GM12878 (cell line): ENCODE data around the gene GALNT3. TPM values are rescaled to one million over a fixed set of nuclear protein-coding genes. Genes with fewer than 3 reads are reported as not detected.

ENCODE experiments used
- ATAC-seq: fragments of 200-7000 bp; cut with Tn5 transposase; 3 replicates; pipeline ENCODE4 v1.9.1; 2020; ENCODE audit warnings: mild to moderate bottlenecking, moderate library complexity
- BruUV-seq: library from RNA; stranded (reverse); fragments of 400-500 nt; replicated peaks from 2 replicates; lab custom pipeline; 2021; lab: Mats Ljungman, UMichigan
- CTCF ChIA-PET: fragments of 300-600 bp; sonication (Branson Sonifier 250); formaldehyde crosslinking; extraction: SDS; loops from one replicate; lab custom pipeline; 2021; ENCODE audit warnings: inconsistent platforms; lab: Yijun Ruan, JAX
- POLR2A ChIA-PET: fragments of 350-600 bp; formaldehyde crosslinking; extraction: SDS; loops from one replicate; lab custom pipeline; 2021; ENCODE audit warnings: inconsistent platforms; lab: Charles Lee
- RAD21 ChIA-PET: fragments of 300-600 bp; sonication (Branson Sonifier 250); formaldehyde crosslinking; loops from one replicate; lab custom pipeline; 2023; ENCODE audit warnings: antibody characterized with exemption; ENCODE audit not compliant: unreplicated experiment; lab: Charles Lee
- SMC1A ChIA-PET: fragments of 300-600 bp; sonication (Branson Sonifier 250); formaldehyde crosslinking; loops from one replicate; lab custom pipeline; 2023; ENCODE audit not compliant: unreplicated experiment, uncharacterized antibody; lab: Charles Lee
- DNase-seq: peaks from one replicate; pipeline ENCODE4 v3.0.0-alpha.2; 2011; ENCODE audit warnings: low read depth, low spot score
- FAIRE-seq: peaks from 3 replicates; lab custom pipeline; 2011; peaks lifted over from hg19 to GRCh38; lab: Jason Lieb, UNC
- H2AFZ ChIP-seq: 2 replicates; pipeline ENCODE4 v1.6.0; 2011; ENCODE audit warnings: low read depth, low read length, control low read depth; ENCODE audit not compliant: control insufficient read depth
- H3K27ac ChIP-seq: 2 replicates; pipeline ENCODE4 v1.5.1; 2011; ENCODE audit warnings: control low read depth; ENCODE audit not compliant: control insufficient read depth, insufficient read depth
- H3K27me3 ChIP-seq, 2 experiments: replicated peaks in 1 of 2; 2 replicates each; pipeline versions ENCODE4 v1.6.0 to v1.6.1; 2011; ENCODE audit warnings: low read length in 1 of 2; ENCODE audit not compliant: control insufficient read depth in 2 of 2, insufficient read depth in 2 of 2
- H3K36me3 ChIP-seq, 2 experiments: 2 replicates each; pipeline ENCODE4 v1.5.1; 2011; ENCODE audit warnings: low read length in 1 of 2; ENCODE audit not compliant: control insufficient read depth in 2 of 2, insufficient read depth in 2 of 2
- H3K4me1 ChIP-seq: 2 replicates; pipeline ENCODE4 v1.6.1; 2011; ENCODE audit warnings: mild to moderate bottlenecking, low read length, moderate library complexity, mixed read lengths; ENCODE audit not compliant: control insufficient read depth, insufficient read depth
- H3K4me2 ChIP-seq: 2 replicates; pipeline ENCODE4 v1.6.0; 2011; ENCODE audit warnings: control low read depth; ENCODE audit not compliant: control insufficient read depth, insufficient read depth
- H3K4me3 ChIP-seq: fragments of 200-600 bp; sonication (generic); 2 replicates; pipeline ENCODE4 v1.5.1; 2016
- H3K79me2 ChIP-seq: 2 replicates; pipeline ENCODE4 v1.6.0; 2011; ENCODE audit warnings: low read length; ENCODE audit not compliant: control insufficient read depth, insufficient read depth
- H3K9ac ChIP-seq: 2 replicates; pipeline ENCODE4 v1.8.0; 2011; ENCODE audit warnings: low read length, control low read depth, mixed read lengths; ENCODE audit not compliant: control insufficient read depth, insufficient read depth
- H3K9me3 ChIP-seq: replicated peaks from 3 replicates; pipeline ENCODE4 v1.5.1; 2011; ENCODE audit warnings: mild to moderate bottlenecking, low read length; ENCODE audit not compliant: control insufficient read depth, insufficient read depth
- H4K20me1 ChIP-seq: 2 replicates; pipeline ENCODE4 v1.6.0; 2011; ENCODE audit not compliant: control insufficient read depth, insufficient read depth
- FOS ChIP-seq: IDR thresholded peaks from 3 replicates; pipeline ENCODE4 v1.6.1; 2011; ENCODE audit warnings: borderline replicate concordance; ENCODE audit not compliant: insufficient read length; ENCODE audit errors: extremely low read depth
- FOXM1 ChIP-seq: IDR thresholded peaks from 2 replicates; pipeline ENCODE4 v1.6.1; 2012; ENCODE audit warnings: low read depth, mild to moderate bottlenecking, inconsistent platforms, low read length, moderate library complexity
- MYC ChIP-seq: IDR thresholded peaks from 2 replicates; pipeline ENCODE4 v1.6.1; 2011; ENCODE audit warnings: mild to moderate bottlenecking, low read length, moderate library complexity, inconsistent platforms; ENCODE audit not compliant: insufficient read depth, insufficient replicate concordance, insufficient read length, severe bottlenecking
- NR2F1 ChIP-seq: fragments of 450-650 bp; conservative IDR thresholded peaks from 2 replicates; pipeline ENCODE4 v1.6.1; 2017; ENCODE audit warnings: mild to moderate bottlenecking
- POU2F2 ChIP-seq: IDR thresholded peaks from 3 replicates; pipeline ENCODE4 v1.6.1; 2011; ENCODE audit warnings: low read depth, mild to moderate bottlenecking, low read length, borderline replicate concordance
- PRDM15 ChIP-seq: fragments of 450-650 bp; formaldehyde crosslinking; IDR thresholded peaks from 2 replicates; pipeline ENCODE4 v1.4.0; 2020; ENCODE audit warnings: mild to moderate bottlenecking, moderate library complexity
- REST ChIP-seq: IDR thresholded peaks from 2 replicates; pipeline ENCODE4 v1.6.1; 2012; ENCODE audit warnings: mild to moderate bottlenecking, low read depth, low read length
- SPI1 ChIP-seq: IDR thresholded peaks from 2 replicates; pipeline ENCODE4 v1.6.1; 2011; ENCODE audit warnings: low read depth, mild to moderate bottlenecking, low read length, moderate library complexity, borderline replicate concordance; ENCODE audit not compliant: insufficient read depth
- ZNF592 ChIP-seq: fragments of 450-650 bp; IDR thresholded peaks from 2 replicates; pipeline ENCODE4 v1.6.1; 2017; ENCODE audit warnings: mild to moderate bottlenecking, moderate library complexity
- WGBS: methylation state at CpG from one replicate; pipeline ENCODE4 v1.1.6; 2016; ENCODE audit warnings: low lambda C conversion rate; ENCODE audit not compliant: insufficient replicate concordance, insufficient coverage; ENCODE audit errors: missing lambda C conversion rate; 5-methylcytosine and 5-hydroxymethylcytosine counted together
- in situ Hi-C: fragments of 300-500 bp; cut with MboI; formaldehyde crosslinking; loops from 9 replicates; pipeline ENCODE4 v1.14.3; 2018; ENCODE audit warnings: mixed read lengths
- intact Hi-C: fragments of 100-400 bp; cut with micrococcal nuclease; formaldehyde crosslinking; loops from one replicate; pipeline ENCODE4 v1.14.2; 2022; ENCODE audit not compliant: unreplicated experiment
- polyA plus RNA-seq, 11 experiments: library from polyadenylated mRNA; depleted of rRNA in 4 of 11; unstranded in 6 of 11; stranded (reverse) in 5 of 11; fragments of >200 nt; fragmentation: Nextera tagmentation in 4 of 11; fragmentation: Illumina TruSeq in 1 of 11; extraction: Ambion mirVana in 4 of 11; extraction: Trizol in 1 of 11; gene quantifications; 1 replicate in 1 of 11; 2 replicates in 10 of 11; pipeline versions ENCODE4 v1.2.1 to v1.2.3, GENCODE V29; 2011 to 2016; ENCODE audit warnings: inconsistent platforms in 2 of 11, missing spikeins in 2 of 11, low read depth in 1 of 11
- total RNA-seq, 4 experiments: library from RNA; depleted of rRNA in 3 of 4; stranded (reverse); fragments of >200 nt in 3 of 4; fragmentation: Illumina TruSeq in 1 of 4; extraction: Trizol in 1 of 4; gene quantifications; 2 replicates each; pipeline versions ENCODE4 v1.2.1 to v1.2.3, GENCODE V29; 2013 to 2021

Gene GALNT3
- total and polyA plus RNA-seq, 10 of the 15 experiments (the other 5 are each of a cell fraction or from before 2014, with no cell fraction given), result 0.53 to 3.7 (median 1.1) TPM

- no peak for TF ChIP-seq SPI1
- no peak for TF ChIP-seq FOXM1
Observed at GRCh38 chr2:165720511-165720910, 73.5 kb downstream of the GALNT3 start (continued).

- intact Hi-C loops, result no loop called here
- TF ChIP-seq POU2F2 (no peak), PRDM15 (CRISPR knock-in tag) (no peak), REST (no peak), ZNF592 (no peak), FOS (no peak), MYC (no peak), NR2F1 (no peak)
Observed at GRCh38 chr2:165718610-165719210, 75.3 kb downstream of the GALNT3 start.

More at GRCh38 chr2:165718610-165719210, 75.3 kb downstream of the GALNT3 start:
- Histone ChIP-seq H3K4me3 (no peak overlapping the region), H3K9ac (no peak overlapping the region), H3K4me2 (no peak overlapping the region), H3K27ac (no peak overlapping the region), H4K20me1 (no peaks in the 10 kb centered on the region), H3K9me3 (no peaks in the 10 kb centered on the region), H3K36me3 (no peaks in the 10 kb centered on the region), H3K79me2 (no peaks in the 10 kb centered on the region), H3K27me3 (no peaks in the 10 kb centered on the region), H3K4me1 (no peaks in the 10 kb centered on the region), H2AFZ (no peak overlapping the region)
- SMC1A ChIA-PET, result interaction anchor here (2.0 kb wide), 1 partner anchor 156 kb away, joined by 4 read pairs; no protein-coding TSS in a partner anchor
- FAIRE-seq, result no peak
- DNase-seq, result no peak
- POLR2A ChIA-PET, result no interaction called here
- no peak for ATAC-seq
- in situ Hi-C loops, result no loop called here
- RAD21 ChIA-PET, result no interaction called here
- BruUV-seq, result no TSS peak
- 0% methylated on average over 1 of the region's 1 CpG for WGBS
- CTCF ChIA-PET, result interaction anchor here (1.4 kb wide), 1 partner anchor 59 kb away, joined by 5 read pairs; no protein-coding TSS in a partner anchor
